ENCODE measurements around the gene CMIP.
A peak's percentile ranks its signal among the peaks of the same experiment; 100 is the strongest.

Gene CMIP

DNA sequence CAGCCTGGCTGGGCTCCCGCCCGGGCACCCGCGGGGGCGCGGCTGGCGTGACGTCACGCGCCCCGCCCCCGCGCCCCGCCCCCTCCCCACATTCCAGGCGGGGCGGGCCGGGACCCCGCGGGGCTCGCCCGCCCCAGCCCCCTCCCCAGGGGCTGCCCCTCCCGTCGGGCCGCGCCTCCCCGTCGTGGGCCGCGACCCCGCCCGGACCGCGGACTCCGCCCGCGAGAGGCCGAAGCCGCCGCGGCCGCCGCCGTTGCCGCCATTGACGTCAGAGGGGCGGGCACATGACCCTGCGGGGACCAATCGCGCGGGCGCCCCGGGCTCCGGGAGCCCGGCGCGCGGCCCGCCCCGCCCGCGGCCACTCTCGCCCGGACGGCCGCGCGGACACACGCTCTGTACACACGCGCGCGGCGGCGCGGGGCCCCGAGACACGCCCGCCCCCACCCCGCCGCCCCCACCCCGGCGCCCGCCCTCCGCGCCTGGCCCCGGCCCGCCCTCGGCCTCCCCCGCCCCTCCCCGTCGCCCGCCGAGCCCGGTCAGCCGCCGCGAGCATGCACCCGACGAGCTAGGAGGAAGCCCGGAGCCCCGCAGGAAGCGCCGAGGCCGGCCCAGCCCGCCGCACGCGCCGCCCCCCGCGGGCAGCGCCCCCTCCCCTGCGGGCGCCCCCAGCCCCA, at the start of gene CMIP:
Gene CMIP, plus strand, starts transcription at position 361 of the 674 bp plus-strand sequence.
- CTCF ChIA-PET: no interaction called here
- POLR2A ChIA-PET: no interaction called here
- TF ChIP-seq BHLHE40 (IDR thresholded peaks at IDR 0.05; ENCODE audit: borderline replicate concordance): no peak
- no peak for TF ChIP-seq FOXA1 (IDR thresholded peaks at IDR 0.05)
- no peak for TF ChIP-seq L3MBTL2 (conservative IDR thresholded peaks at IDR 0.05)
- TF ChIP-seq CTBP1 (IDR thresholded peaks at IDR 0.05; ENCODE audit: borderline replicate concordance): no peak
- TF ChIP-seq LEF1 (IDR thresholded peaks at IDR 0.05; ENCODE audit: borderline replicate concordance): no peak
- no peak for TF ChIP-seq SUZ12 (IDR thresholded peaks at IDR 0.05)
- TF ChIP-seq SP1 (IDR thresholded peaks at IDR 0.05): no peak
- TF ChIP-seq TARDBP (IDR thresholded peaks at IDR 0.05): no peak
- no peak for TF ChIP-seq FOXM1 (IDR thresholded peaks at IDR 0.05; ENCODE audit: borderline replicate concordance)
- no peak for TF ChIP-seq NFRKB (IDR thresholded peaks at IDR 0.05)
- TF ChIP-seq ZNF384 (IDR thresholded peaks at IDR 0.05): no peak
- no peak for TF ChIP-seq FOXK2 (IDR thresholded peaks at IDR 0.05)
- TF ChIP-seq, protein P1, sequence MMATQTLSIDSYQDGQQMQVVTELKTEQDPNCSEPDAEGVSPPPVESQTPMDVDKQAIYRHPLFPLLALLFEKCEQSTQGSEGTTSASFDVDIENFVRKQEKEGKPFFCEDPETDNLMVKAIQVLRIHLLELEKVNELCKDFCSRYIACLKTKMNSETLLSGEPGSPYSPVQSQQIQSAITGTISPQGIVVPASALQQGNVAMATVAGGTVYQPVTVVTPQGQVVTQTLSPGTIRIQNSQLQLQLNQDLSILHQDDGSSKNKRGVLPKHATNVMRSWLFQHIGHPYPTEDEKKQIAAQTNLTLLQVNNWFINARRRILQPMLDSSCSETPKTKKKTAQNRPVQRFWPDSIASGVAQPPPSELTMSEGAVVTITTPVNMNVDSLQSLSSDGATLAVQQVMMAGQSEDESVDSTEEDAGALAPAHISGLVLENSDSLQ (IDR thresholded peaks at IDR 0.05): no peak
- TF ChIP-seq ELF4 (IDR thresholded peaks at IDR 0.05): no peak
- no peak for TF ChIP-seq HDGF (IDR thresholded peaks at IDR 0.05; ENCODE audit: borderline replicate concordance)
- TF ChIP-seq ARNT (IDR thresholded peaks at IDR 0.05): no peak
- DNase-seq (ENCODE audit: extremely low spot score): peak; percentile 91

DNA sequence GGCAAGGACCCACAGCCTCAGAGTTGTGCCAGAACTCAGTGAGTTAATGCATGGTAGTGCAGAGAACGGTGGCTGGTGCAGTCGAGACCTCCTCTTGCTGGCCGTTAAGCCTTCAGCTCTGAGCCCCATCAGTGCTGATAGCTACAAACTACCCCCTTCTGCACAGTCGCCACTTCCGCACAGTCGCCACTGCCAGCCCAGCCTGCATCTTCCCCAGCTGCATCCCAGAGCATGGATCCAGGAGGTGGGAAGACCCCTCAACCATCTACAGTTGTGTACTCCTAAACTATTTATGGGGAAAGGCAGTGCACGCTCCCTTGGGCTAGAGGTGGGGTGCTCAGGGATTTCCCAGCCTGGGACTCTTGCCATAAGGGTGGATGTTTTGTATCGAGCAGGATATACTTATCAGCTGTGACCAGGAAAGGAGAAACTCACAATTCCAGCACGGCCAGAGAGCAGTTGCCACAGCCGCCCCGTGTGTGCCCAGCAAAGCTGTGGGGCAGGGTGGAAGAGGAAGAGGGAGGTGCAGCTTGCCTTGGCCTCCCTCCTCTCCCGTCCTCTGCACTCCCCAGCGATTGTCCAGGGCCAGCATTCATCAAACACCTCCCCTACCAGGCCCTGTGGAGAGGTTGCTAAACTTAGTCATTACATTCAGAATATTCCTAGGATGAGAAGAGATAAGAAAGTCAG, 49.5 kb upstream of the CMIP start:
- no peak for DNase-seq (ENCODE audit: extremely low spot score)
- CTCF ChIA-PET: no interaction called here
- TF ChIP-seq, protein P1 (IDR thresholded peaks at IDR 0.05): no peak
- TF ChIP-seq ELF4 (IDR thresholded peaks at IDR 0.05): no peak
- POLR2A ChIA-PET: no interaction called here

- POLR2A ChIA-PET: no interaction called here
- TF ChIP-seq L3MBTL2 (conservative IDR thresholded peaks at IDR 0.05) (no peak), NFRKB (IDR thresholded peaks at IDR 0.05) (no peak), CTBP1 (IDR thresholded peaks at IDR 0.05; ENCODE audit: borderline replicate concordance) (no peak), HDGF (IDR thresholded peaks at IDR 0.05; ENCODE audit: borderline replicate concordance) (no peak), SP1 (IDR thresholded peaks at IDR 0.05) (no peak), LEF1 (IDR thresholded peaks at IDR 0.05; ENCODE audit: borderline replicate concordance) (no peak), TARDBP (IDR thresholded peaks at IDR 0.05) (no peak), ZNF384 (IDR thresholded peaks at IDR 0.05) (no peak), SUZ12 (IDR thresholded peaks at IDR 0.05) (no peak), BHLHE40 (IDR thresholded peaks at IDR 0.05; ENCODE audit: borderline replicate concordance) (no peak), FOXM1 (IDR thresholded peaks at IDR 0.05; ENCODE audit: borderline replicate concordance) (no peak)
- no peak for DNase-seq (ENCODE audit: extremely low spot score)
- CTCF ChIA-PET: interaction anchor here (0.6 kb wide), 1 partner anchor 56 kb away, joined by 6 read pairs; no protein-coding TSS in a partner anchor
Observed at GRCh38 chr16:81397058-81397878, 47.3 kb upstream of the CMIP start.

DNA sequence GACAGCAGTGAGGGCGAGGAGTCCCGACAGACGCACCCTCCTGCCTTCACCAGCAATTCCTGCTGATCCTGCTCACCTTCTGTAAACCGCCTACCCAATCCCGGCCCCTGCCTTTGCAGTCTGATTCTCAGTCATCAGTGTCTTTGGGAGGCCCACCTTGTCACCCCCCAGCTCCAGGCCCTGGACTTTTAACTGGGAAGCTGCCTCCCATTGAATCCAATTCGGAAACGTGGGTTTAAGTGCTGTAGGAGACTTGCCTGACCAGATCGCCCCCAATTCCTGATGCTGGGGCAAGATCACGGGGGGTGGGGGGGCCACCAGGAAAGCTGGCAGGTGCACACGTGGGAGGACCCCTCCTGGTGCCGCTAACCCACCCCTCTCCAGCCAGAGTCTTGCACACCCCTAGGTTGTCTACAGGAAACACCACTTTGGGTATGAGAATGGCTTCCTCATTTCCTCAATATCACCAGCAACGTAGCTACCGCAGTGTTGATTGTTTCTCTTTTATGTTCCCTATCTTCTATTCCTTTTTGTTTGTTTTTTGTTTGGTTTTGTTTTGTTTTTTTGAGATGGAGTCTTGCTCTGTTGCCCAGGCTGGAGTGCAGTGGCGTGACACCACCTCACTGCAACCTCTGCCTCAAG, 46.6 kb upstream of the CMIP start:
- CTCF ChIA-PET: no interaction called here
- TF ChIP-seq BHLHE40 (IDR thresholded peaks at IDR 0.05; ENCODE audit: borderline replicate concordance): no peak
- no peak for TF ChIP-seq HDGF (IDR thresholded peaks at IDR 0.05; ENCODE audit: borderline replicate concordance)
- no peak for TF ChIP-seq L3MBTL2 (conservative IDR thresholded peaks at IDR 0.05)
- no peak for TF ChIP-seq FOXK2 (IDR thresholded peaks at IDR 0.05)
- TF ChIP-seq, protein P1 (IDR thresholded peaks at IDR 0.05): no peak
- TF ChIP-seq SP1 (IDR thresholded peaks at IDR 0.05): no peak
- no peak for TF ChIP-seq FOXA1 (IDR thresholded peaks at IDR 0.05)
- no peak for TF ChIP-seq ARNT (IDR thresholded peaks at IDR 0.05)
- no peak for TF ChIP-seq SUZ12 (IDR thresholded peaks at IDR 0.05)
- POLR2A ChIA-PET: no interaction called here
- no peak for DNase-seq (ENCODE audit: extremely low spot score)

- TF ChIP-seq ARNT (IDR thresholded peaks at IDR 0.05) (no peak), NFRKB (IDR thresholded peaks at IDR 0.05) (no peak), SUZ12 (IDR thresholded peaks at IDR 0.05) (no peak), FOXM1 (IDR thresholded peaks at IDR 0.05; ENCODE audit: borderline replicate concordance) (no peak), CTBP1 (IDR thresholded peaks at IDR 0.05; ENCODE audit: borderline replicate concordance) (no peak), ZNF384 (IDR thresholded peaks at IDR 0.05) (no peak), ELF4 (IDR thresholded peaks at IDR 0.05) (no peak), FOXK2 (IDR thresholded peaks at IDR 0.05) (no peak), L3MBTL2 (conservative IDR thresholded peaks at IDR 0.05) (no peak), TARDBP (IDR thresholded peaks at IDR 0.05) (no peak), LEF1 (IDR thresholded peaks at IDR 0.05; ENCODE audit: borderline replicate concordance) (no peak), SP1 (IDR thresholded peaks at IDR 0.05) (no peak), HDGF (IDR thresholded peaks at IDR 0.05; ENCODE audit: borderline replicate concordance) (no peak), BHLHE40 (IDR thresholded peaks at IDR 0.05; ENCODE audit: borderline replicate concordance) (no peak), FOXA1 (IDR thresholded peaks at IDR 0.05) (no peak)
- TF ChIP-seq, protein P1 (IDR thresholded peaks at IDR 0.05): no peak
- CTCF ChIA-PET: no interaction called here
- DNase-seq (ENCODE audit: extremely low spot score): no peak
Observed at GRCh38 chr16:81399909-81400308, 44.7 kb upstream of the CMIP start.

More at GRCh38 chr16:81399909-81400308, 44.7 kb upstream of the CMIP start:
- POLR2A ChIA-PET: no interaction called here
